ENCODE measurements around the gene TTN.

Gene TTN

DNA sequence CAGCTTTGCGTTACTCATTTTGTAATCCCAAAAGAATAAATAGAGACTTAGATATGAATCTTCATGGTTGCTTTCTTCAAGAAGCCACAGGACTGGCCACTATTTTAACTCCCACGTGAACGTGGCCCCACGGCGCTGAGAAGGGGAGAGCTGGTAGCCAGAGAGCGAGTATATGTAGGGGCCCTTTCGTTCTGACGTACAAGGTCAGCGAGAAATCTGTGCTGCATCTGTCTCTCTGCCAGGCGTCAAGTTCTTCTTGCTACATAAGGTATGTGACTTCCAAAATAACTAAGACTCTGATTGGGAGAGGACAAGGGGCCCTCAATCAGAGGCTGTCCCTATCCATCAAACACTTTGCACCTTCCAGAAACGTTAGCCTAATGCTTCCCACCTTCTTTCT lies 177.8 kb downstream of the TTN start:
- TF ChIP-seq ZNF274 (IDR thresholded peaks at IDR 0.05; ENCODE audit: low read depth, low read length), result no peak
- no peak overlapping the region for H3K4me3 ChIP-seq (ENCODE audit: low read length)

DNA sequence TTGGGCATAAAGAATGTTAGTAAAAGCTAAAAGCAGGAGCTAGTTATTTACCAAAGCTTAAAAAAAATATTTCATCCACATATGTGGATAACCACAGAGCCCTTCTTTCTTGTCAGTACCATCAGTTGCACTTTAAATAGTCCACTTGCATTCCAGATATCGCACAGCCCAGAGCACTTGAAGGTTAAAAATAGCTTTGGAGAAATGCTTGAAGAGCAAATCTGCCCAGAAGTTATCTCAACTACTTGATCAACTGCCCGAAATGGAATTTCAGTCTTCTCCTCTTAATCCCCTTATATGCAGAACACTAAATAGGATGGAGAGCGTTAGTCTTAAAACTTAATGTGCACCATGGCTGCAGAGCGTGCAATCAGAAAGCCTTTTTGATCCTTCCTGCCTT lies 178.6 kb downstream of the TTN start:
- no peak for TF ChIP-seq ZNF274 (IDR thresholded peaks at IDR 0.05; ENCODE audit: low read depth, low read length)
- no peak overlapping the region for H3K4me3 ChIP-seq (ENCODE audit: low read length)

DNA sequence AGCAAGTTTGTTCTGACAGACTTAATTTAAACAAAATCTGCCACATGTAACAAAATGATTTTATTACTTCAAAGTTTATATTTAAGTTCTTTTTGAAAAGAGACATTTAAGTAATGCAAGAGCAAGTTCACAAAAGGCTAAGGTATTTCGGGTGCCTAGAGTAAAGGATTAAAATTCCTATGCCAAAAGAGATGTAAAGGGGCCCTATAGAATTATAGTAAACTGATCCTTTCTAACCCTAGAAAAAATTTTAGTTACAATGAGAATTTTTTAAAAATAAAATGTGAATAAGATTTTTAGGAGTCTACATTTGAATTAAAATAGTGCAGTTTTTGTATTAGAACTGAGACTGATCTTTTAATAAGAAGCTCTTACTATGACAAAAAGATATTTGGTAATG lies 179.8 kb downstream of the TTN start:
- H3K4me3 ChIP-seq (ENCODE audit: low read length), result no peak overlapping the region
- TF ChIP-seq ZNF274 (IDR thresholded peaks at IDR 0.05; ENCODE audit: low read depth, low read length), result no peak

DNA sequence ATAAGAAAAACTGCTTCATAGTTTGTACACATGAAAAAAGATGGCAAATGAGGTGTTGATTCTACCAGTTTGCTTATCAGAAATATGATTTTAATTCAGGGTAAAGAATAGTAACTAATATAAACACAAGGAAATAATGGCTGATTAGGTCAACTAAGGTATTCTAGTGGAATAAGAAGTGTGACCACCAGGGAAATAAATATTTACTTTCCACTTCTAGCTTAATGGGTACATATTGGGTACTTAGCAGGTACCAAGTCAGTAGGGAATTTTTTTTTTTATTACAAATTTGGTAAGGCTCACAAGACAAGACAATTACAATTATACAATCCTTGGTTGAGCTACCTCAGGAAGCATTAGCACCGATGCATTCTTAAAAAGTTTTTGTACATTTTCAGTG lies 191.3 kb downstream of the TTN start:
- H3K4me3 ChIP-seq (ENCODE audit: low read length), result no peak overlapping the region
- TF ChIP-seq ZNF274 (IDR thresholded peaks at IDR 0.05; ENCODE audit: low read depth, low read length), result no peak

DNA sequence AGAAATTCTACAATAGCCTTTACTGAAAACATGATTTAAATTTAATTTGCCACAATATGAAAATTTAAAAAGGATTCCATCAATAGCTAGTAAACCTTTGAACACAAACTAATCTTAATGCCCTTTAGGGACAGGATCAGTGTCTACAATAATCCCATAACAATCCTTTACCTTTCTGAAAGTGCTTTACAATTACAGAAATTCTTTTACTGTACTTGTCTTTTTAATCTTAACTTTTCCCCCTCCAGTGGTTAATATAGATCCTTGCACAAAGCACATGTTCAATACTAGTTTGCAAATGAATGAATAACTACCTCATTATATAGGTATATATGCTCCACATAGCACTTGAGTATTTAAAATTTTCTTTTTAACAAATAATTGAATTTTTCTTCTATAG lies 204.3 kb downstream of the TTN start:
- no peak for TF ChIP-seq ZNF274 (IDR thresholded peaks at IDR 0.05; ENCODE audit: low read depth, low read length)
- no peak overlapping the region for H3K4me3 ChIP-seq (ENCODE audit: low read length)

DNA sequence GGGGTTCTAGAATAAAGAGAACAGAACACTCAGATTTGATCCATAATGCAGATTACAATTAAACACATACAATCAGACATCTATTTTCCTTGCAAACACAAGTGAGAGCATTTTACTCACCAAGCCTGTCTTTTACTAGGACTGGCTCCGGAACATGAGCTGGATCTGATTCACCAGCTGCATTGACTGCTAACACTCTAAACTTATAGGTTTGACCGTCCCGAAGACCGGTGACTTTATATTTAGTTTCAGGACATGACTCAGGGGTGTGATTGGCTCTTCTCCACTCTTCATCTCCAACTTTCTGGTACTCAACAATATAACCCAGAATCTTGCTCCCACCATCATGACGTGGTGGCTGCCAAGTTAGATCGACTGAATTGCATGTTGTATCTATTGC lies 214.6 kb downstream of the TTN start:
- TF ChIP-seq ZNF274 (IDR thresholded peaks at IDR 0.05; ENCODE audit: low read depth, low read length), result no peak

DNA sequence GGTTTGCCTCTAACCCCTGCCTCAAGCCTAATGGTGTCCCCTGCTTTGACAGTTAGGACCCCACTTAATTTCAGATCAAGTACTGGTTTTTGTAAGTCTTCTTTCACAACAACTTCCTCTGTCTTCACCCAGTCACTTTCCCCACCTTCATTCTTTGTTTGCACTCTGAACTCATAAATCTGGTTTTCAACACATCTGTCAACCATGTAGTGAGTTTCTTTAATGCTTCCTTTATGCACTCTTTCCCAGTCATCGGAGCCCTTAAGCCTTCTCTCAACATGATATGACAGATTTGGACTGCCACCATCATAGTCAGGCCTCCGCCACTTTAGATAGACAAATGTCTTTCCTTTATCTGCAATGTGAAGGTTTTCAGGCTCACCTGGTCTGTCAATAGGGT lies 217.9 kb downstream of the TTN start:
- TF ChIP-seq ZNF274 (IDR thresholded peaks at IDR 0.05; ENCODE audit: low read depth, low read length), result no peak
- H3K4me3 ChIP-seq (ENCODE audit: low read length), result no peak overlapping the region

More for the DNA sequence above, 214.6 kb downstream of the TTN start:
- no peak overlapping the region for H3K4me3 ChIP-seq (ENCODE audit: low read length)

DNA sequence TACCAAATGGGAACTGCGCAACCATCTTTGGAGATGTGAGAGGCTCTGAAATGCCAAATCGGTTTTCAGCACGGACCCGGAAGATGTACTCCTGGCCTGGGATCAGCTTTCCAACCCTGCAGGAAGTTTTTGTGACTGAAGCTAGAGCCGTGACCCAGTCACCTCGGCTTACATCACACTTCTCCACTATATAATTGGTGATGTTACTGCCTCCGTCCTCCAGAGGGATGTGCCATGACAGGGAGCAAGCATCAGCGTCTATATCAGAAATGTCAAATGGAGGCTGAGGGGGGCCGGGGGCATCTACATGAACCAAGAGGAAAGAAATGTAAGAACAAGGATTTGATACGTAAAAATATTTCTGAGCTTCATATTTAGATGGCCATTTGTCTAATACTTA lies 222.6 kb downstream of the TTN start:
- H3K4me3 ChIP-seq (ENCODE audit: low read length), result no peak overlapping the region
- TF ChIP-seq ZNF274 (IDR thresholded peaks at IDR 0.05; ENCODE audit: low read depth, low read length), result no peak

DNA sequence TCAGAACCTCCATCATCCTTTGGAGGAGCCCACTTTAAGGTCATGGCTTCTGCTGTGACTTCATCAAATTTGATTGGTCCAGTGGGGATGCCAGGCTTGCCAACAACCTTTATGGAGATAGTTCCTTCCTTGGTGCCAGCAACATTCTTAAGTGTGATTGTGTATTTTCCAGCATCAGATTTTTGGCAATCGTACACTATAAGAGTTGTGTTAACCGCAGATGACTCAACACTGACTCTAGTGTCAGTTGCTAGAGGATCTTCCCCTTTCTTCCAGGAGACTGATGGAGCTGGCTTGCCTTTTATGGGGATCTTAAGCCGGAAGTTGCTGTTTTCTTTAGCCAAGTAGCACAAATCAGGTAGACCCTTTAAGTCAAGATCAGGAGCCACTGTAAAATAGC lies 228.2 kb downstream of the TTN start:
- TF ChIP-seq ZNF274 (IDR thresholded peaks at IDR 0.05; ENCODE audit: low read depth, low read length), result no peak

DNA sequence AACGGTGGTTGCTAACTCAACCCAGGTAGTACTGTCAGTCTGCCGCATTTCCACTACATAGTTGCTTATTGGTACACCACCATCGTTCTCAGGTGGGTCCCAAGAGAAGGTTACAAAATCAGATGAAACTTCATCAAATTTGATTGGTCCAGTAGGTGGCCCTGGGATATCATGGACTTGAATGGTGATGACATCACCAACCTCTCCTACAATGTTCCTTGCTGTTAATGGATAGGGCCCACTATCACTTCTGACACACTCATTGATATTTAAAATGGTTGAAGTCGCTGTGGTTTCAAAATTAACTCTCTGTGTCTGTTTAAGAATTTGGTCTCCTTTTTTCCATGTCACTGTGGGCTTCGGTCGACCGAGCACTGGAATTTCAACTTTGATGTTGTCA lies 232.4 kb downstream of the TTN start:
- no peak for TF ChIP-seq ZNF274 (IDR thresholded peaks at IDR 0.05; ENCODE audit: low read depth, low read length)
- H3K4me3 ChIP-seq (ENCODE audit: low read length), result no peak overlapping the region

More for the DNA sequence above, 228.2 kb downstream of the TTN start:
- no peak overlapping the region for H3K4me3 ChIP-seq (ENCODE audit: low read length)

DNA sequence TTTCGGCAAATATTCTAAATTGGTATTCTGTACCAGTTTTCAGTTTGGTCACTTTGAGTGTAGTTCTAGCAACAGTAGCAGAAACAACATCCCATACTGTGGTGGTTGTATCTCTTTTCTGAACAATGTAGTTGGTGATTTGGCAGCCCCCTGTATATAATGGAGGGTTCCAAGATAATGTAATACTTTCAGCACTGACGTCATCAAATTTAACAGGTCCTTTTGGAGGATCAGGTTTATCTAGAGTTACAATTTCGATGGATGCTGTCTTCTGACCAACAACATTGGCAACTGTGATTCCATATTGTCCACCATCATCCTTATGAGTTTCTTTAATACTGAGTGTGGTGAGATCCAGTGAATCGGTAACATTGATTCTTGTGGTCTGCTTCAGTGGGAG lies 239.0 kb downstream of the TTN start:
- no peak for TF ChIP-seq ZNF274 (IDR thresholded peaks at IDR 0.05; ENCODE audit: low read depth, low read length)
- H3K4me3 ChIP-seq (ENCODE audit: low read length), result no peak overlapping the region

DNA sequence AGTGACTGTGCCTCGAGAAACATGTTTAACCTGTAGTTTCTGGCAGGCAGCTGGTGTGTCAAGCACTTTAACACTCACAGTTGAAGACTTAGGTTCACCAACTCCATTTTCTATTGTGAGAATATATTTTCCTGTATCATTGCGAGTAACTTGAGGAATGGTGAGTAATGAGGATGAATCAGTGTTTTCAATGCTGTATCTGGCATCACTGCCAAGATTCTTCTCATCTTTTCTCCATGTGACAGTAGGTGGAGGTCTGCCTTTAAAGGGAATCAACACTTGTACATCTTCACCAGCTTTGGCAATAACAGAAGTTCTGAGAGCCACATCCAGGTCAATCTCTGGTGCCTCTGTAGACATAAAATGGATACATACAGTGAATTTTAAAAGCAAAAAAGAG lies 254.2 kb downstream of the TTN start:
- TF ChIP-seq ZNF274 (IDR thresholded peaks at IDR 0.05; ENCODE audit: low read depth, low read length), result no peak
- H3K4me3 ChIP-seq (ENCODE audit: low read length), result no peak overlapping the region

DNA sequence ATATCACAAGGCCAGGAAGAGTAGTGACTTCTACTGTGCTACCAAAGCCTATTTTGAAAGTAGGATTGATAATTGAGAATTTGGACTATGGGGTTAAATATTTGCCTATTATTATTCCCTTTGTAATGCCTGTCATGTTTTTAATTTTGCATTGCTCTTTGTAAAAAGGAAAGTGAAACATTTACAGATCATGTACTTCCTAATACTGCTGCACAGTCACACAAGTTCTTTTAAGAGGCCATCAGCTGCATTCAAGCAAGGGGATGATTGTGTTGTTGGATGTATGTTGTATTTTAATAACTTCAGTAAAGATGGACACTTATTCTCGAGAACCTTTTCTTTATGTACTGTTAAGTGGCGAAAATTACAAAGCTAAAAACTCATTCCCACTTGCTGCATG lies 256.9 kb downstream of the TTN start:
- H3K4me3 ChIP-seq (ENCODE audit: low read length), result no peak overlapping the region
- no peak for TF ChIP-seq ZNF274 (IDR thresholded peaks at IDR 0.05; ENCODE audit: low read depth, low read length)

DNA sequence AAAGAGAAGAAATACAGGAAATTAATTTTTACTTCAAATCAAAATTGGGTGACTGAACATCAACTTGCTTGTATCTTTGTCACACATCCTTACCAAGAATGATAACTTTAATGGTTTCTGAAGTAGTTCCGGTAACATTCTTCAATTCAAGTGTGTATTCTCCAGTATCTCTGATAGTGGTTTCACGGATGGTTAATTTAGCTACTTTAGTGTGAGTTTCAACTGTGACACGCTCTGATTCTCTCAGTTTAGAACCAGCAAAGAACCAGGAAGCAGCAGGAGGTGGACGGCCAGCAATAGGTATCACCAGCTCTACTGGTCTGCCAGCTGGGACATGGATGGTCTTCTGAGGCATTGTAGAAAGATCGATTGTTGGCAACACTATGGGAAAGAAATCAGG lies 264.7 kb downstream of the TTN start:
- no peak overlapping the region for H3K4me3 ChIP-seq (ENCODE audit: low read length)
- TF ChIP-seq ZNF274 (IDR thresholded peaks at IDR 0.05; ENCODE audit: low read depth, low read length), result no peak

DNA sequence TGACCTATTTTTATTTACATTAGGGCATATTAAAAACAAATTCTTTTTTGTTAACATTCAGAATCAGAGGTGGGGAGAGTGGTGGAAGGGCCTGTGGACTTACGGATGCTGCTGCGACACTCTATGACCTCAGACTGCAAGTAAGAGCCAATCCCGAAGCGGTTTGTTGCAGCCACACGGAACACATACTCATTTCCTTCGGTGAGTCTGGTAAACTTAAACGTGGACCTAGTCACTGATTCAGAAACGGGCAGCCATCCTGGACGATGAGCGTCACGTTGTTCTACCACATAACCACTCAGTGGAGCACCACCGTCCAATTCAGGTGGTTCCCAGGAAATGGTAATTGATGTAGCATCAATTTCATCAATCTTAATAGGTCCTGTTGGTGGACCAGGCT lies 265.1 kb downstream of the TTN start:
- H3K4me3 ChIP-seq (ENCODE audit: low read length), result no peak overlapping the region
- no peak for TF ChIP-seq ZNF274 (IDR thresholded peaks at IDR 0.05; ENCODE audit: low read depth, low read length)

DNA sequence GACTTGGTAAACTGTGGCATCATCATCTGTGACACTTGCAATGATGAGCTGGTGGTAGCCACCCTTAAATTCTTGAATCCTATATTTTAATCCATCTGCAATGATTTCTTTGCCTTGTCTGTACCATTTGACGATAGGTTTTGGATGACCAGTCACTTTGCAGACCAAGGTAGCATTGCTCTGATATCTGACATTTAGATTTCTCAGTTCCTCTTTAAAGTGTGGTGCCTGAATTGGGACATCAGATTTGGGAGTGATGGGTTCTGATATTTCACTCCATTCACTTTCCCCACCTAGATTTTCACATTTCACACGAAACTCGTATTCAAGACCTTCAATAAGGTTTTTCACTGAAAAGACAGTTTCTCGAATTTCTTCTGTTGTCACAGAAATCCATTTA lies 271.2 kb downstream of the TTN start:
- no peak overlapping the region for H3K4me3 ChIP-seq (ENCODE audit: low read length)
- no peak for TF ChIP-seq ZNF274 (IDR thresholded peaks at IDR 0.05; ENCODE audit: low read depth, low read length)

DNA sequence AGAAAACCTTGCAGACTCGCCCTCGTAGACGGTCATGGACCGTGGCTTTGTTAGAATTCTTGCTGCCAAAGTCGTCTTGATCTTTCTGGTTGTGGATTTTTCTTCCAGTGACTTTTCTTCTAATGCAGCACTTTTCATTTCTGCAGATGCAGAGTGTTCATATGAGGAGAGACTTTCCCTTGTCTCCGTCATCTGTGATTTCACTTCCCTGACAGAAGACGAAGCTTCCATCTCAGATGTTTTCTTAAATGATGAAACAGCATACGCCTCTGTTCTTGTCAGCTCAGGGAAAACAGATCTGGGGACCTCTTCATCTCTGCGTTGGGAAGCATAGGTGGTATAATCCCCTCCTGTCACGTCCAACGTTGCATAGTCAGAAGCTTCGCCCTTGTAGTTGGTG lies 276.1 kb downstream of the TTN start:
- H3K4me3 ChIP-seq (ENCODE audit: low read length), result peak overlapping the region; percentile 61; the same call in 1 of the 2 replicates
- no peak for TF ChIP-seq ZNF274 (IDR thresholded peaks at IDR 0.05; ENCODE audit: low read depth, low read length)
